GM19025 (cell line): ENCODE data around the gene WDR35.

Experiments
- ATAC-seq: cut with Tn5 transposase; IDR thresholded peaks from one replicate; pipeline ENCODE4 v1.9.1; 2021; ENCODE audit warnings: mild to moderate bottlenecking, low read depth, moderate library complexity; ENCODE audit not compliant: unreplicated experiment

WDR35 gene

GRCh38 chr2:19876751-19877150, 113.2 kb downstream of the WDR35 start:
- no peak for ATAC-seq

GRCh38 chr2:19875280-19875679, 114.6 kb downstream of the WDR35 start:
- ATAC-seq: no peak

- ATAC-seq: no peak
Observed at GRCh38 chr2:19874726-19875125, 115.2 kb downstream of the WDR35 start.

GRCh38 chr2:19873014-19873413, 116.9 kb downstream of the WDR35 start:
- ATAC-seq: no peak

- no peak for ATAC-seq
Observed at GRCh38 chr2:19872302-19872701, 117.6 kb downstream of the WDR35 start.

GRCh38 chr2:19871836-19872235, 118.1 kb downstream of the WDR35 start:
- no peak for ATAC-seq

- ATAC-seq: no peak
Observed at GRCh38 chr2:19870792-19871191, 119.1 kb downstream of the WDR35 start.

- peak; percentile 54 for ATAC-seq
Observed at GRCh38 chr2:19868701-19869580, 121.0 kb downstream of the WDR35 start.

GRCh38 chr2:19868224-19868623, 121.7 kb downstream of the WDR35 start:
- no peak for ATAC-seq

GRCh38 chr2:19866771-19867170, 123.1 kb downstream of the WDR35 start:
- no peak for ATAC-seq

GRCh38 chr2:19865151-19865550, 124.8 kb downstream of the WDR35 start:
- ATAC-seq: no peak

GRCh38 chr2:19864381-19864780, 125.5 kb downstream of the WDR35 start:
- ATAC-seq: no peak

GRCh38 chr2:19863303-19864041, 126.4 kb downstream of the WDR35 start:
- peak; percentile 59 for ATAC-seq

- ATAC-seq: no peak
Observed at GRCh38 chr2:19861813-19862212, 128.1 kb downstream of the WDR35 start.
